ENCODE measurements around the gene TRNT1. TPM values are rescaled to one million over a fixed set of nuclear protein-coding genes. Genes with fewer than 3 reads are reported as not detected.

TRNT1 gene
- total and polyA plus RNA-seq, 4 donors: 27.0 to 45.2 (median 30.5) TPM

- H3K9me3 ChIP-seq (ENCODE audit: control insufficient read depth, insufficient read depth, low read length): peaks cover 6% of the 10 kb centered on the region
- H3K4me3 ChIP-seq (ENCODE audit: low read depth, low read length): no peak overlapping the region
- DNase-seq (ENCODE audit: low read depth in 4 of 6, low spot score in 6 of 6): no peak
- no peaks in the 10 kb centered on the region for H3K4me1 ChIP-seq (ENCODE audit: control insufficient read depth, insufficient read depth, low read length)
- no CpG with 5 or more reads among the region's 1 CpG for WGBS (ENCODE audit: insufficient coverage)
- peaks cover 4% of the 10 kb centered on the region for H3K27me3 ChIP-seq (ENCODE audit: control insufficient read depth, insufficient read depth, low read length)
- no peaks in the 10 kb centered on the region for H3K36me3 ChIP-seq (ENCODE audit: control insufficient read depth, insufficient read depth, low read length)
- no peak overlapping the region for H3K27ac ChIP-seq (ENCODE audit: low read depth, low read length)
These were observed 62.5 kb downstream of the TRNT1 start for GRCh38 chr3:3189102-3189727.

- no peak for DNase-seq (ENCODE audit: low read depth in 4 of 6, low spot score in 6 of 6)
- Histone ChIP-seq H3K36me3 (ENCODE audit: control insufficient read depth, insufficient read depth, low read length) (no peaks in the 10 kb centered on the region), H3K27ac (ENCODE audit: low read depth, low read length) (no peak overlapping the region), H3K4me1 (ENCODE audit: control insufficient read depth, insufficient read depth, low read length) (no peaks in the 10 kb centered on the region), H3K9me3 (ENCODE audit: control insufficient read depth, insufficient read depth, low read length) (peaks cover 6% of the 10 kb centered on the region), H3K4me3 (ENCODE audit: low read depth, low read length) (no peak overlapping the region), H3K27me3 (ENCODE audit: control insufficient read depth, insufficient read depth, low read length) (peaks cover 4% of the 10 kb centered on the region)
- no CpG with 5 or more reads among the region's 1 CpG for WGBS (ENCODE audit: insufficient coverage)
These were observed 63.2 kb downstream of the TRNT1 start for GRCh38 chr3:3189961-3190360.

DNA sequence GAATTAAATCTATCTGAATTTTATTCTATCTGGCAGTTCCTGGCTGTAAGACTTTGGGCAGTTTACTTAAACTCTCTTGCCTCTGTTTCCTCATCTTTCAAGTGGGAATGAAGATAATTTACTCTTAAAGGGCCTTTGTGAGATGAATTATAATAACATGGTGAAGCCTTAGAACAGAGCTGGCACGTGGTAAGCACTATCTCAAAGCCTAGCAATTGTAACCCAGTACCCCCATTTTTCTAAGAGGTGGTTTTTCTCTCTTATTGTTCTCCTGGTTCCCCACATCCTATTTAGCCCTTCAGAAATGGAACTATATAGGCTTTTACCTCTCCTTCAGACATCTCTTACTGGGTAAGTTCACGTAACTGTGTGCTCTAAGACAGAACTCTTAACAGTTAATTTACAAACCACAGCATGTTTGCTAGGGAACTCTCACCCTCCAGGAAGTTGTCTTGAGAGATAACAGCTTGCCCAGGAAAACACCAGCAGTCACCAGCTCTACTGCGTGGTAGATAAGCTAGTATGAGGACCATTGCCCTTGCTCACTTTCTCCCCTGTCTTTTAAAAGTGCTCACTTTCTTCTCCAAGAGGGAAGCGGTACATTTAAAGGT is 65.0 kb downstream of the TRNT1 start:
- Histone ChIP-seq H3K27ac (ENCODE audit: low read depth, low read length) (no peak overlapping the region), H3K9me3 (ENCODE audit: control insufficient read depth, insufficient read depth, low read length) (peaks cover 5% of the 10 kb centered on the region)
- 88% methylated on average over 1 of the region's 4 CpGs for WGBS (ENCODE audit: insufficient coverage)

GRCh38 chr3:3192286-3192675 is 65.5 kb downstream of the TRNT1 start:
- H3K4me3 ChIP-seq (ENCODE audit: low read depth, low read length): no peak overlapping the region
- 56% methylated on average over 2 of the region's 2 CpGs for WGBS (ENCODE audit: insufficient coverage)
- no peak overlapping the region for H3K27ac ChIP-seq (ENCODE audit: low read depth, low read length)
- no peaks in the 10 kb centered on the region for H3K4me1 ChIP-seq (ENCODE audit: control insufficient read depth, insufficient read depth, low read length)
- H3K36me3 ChIP-seq (ENCODE audit: control insufficient read depth, insufficient read depth, low read length): no peaks in the 10 kb centered on the region
- H3K27me3 ChIP-seq (ENCODE audit: control insufficient read depth, insufficient read depth, low read length): peaks cover 4% of the 10 kb centered on the region
- DNase-seq (ENCODE audit: low read depth in 4 of 6, low spot score in 6 of 6): no peak
- peaks cover 1% of the 10 kb centered on the region for H3K9me3 ChIP-seq (ENCODE audit: control insufficient read depth, insufficient read depth, low read length)

More for the DNA sequence above, 65.0 kb downstream of the TRNT1 start:
- peaks cover 4% of the 10 kb centered on the region for H3K27me3 ChIP-seq (ENCODE audit: control insufficient read depth, insufficient read depth, low read length)
- H3K4me3 ChIP-seq (ENCODE audit: low read depth, low read length): no peak overlapping the region
- no peaks in the 10 kb centered on the region for H3K36me3 ChIP-seq (ENCODE audit: control insufficient read depth, insufficient read depth, low read length)
- no peak for DNase-seq (ENCODE audit: low read depth in 4 of 6, low spot score in 6 of 6)
- H3K4me1 ChIP-seq (ENCODE audit: control insufficient read depth, insufficient read depth, low read length): no peaks in the 10 kb centered on the region

DNA sequence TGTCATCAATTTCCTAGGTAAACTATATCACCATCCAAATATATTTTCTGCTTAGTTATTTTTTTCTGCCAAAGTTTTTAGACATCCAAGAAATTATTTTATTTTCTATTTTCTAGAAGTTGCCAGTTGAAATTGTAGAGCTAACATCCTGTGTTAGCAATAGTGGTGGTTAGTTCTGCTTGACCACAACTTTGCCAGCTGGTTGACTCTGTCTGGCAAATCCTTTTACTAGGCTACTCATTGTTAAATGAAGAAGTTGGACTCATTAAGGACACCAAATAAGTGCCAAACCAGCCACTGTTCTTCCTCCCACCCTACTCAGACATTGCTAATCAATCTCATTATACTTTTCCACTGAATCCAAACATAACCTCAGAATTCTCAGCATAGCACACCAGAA is 68.1 kb downstream of the TRNT1 start:
- H3K27ac ChIP-seq (ENCODE audit: low read depth, low read length): no peak overlapping the region
- no peaks in the 10 kb centered on the region for H3K9me3 ChIP-seq (ENCODE audit: control insufficient read depth, insufficient read depth, low read length)
- H3K4me1 ChIP-seq (ENCODE audit: control insufficient read depth, insufficient read depth, low read length): no peaks in the 10 kb centered on the region
- H3K36me3 ChIP-seq (ENCODE audit: control insufficient read depth, insufficient read depth, low read length): no peaks in the 10 kb centered on the region
- H3K4me3 ChIP-seq (ENCODE audit: low read depth, low read length): no peak overlapping the region
- no peak for DNase-seq (ENCODE audit: low read depth in 4 of 6, low spot score in 6 of 6)
- H3K27me3 ChIP-seq (ENCODE audit: control insufficient read depth, insufficient read depth, low read length): peaks cover 4% of the 10 kb centered on the region

- 80% methylated on average over 1 of the region's 6 CpGs for WGBS (ENCODE audit: insufficient coverage)
- peaks cover under 1% of the 10 kb centered on the region for H3K4me1 ChIP-seq (ENCODE audit: control insufficient read depth, insufficient read depth, low read length)
- H3K27ac ChIP-seq (ENCODE audit: low read depth, low read length): no peak overlapping the region
- H3K27me3 ChIP-seq (ENCODE audit: control insufficient read depth, insufficient read depth, low read length): peaks cover 4% of the 10 kb centered on the region
- no peaks in the 10 kb centered on the region for H3K36me3 ChIP-seq (ENCODE audit: control insufficient read depth, insufficient read depth, low read length)
- no peak overlapping the region for H3K4me3 ChIP-seq (ENCODE audit: low read depth, low read length)
- no peaks in the 10 kb centered on the region for H3K9me3 ChIP-seq (ENCODE audit: control insufficient read depth, insufficient read depth, low read length)
- DNase-seq (ENCODE audit: low read depth in 4 of 6, low spot score in 6 of 6): peak in 2 of 6 donors; percentile 27 to 71
These were observed 69.6 kb downstream of the TRNT1 start for GRCh38 chr3:3196148-3196861.

Small RNA genes lying within 50 kb of the gene (small RNA-seq; reads per million reads assigned to genes)
- not detected for gene RF00416 (ENCODE audit: low replicate concordance)

Other genes starting within 250 kb of the TRNT1 start
- gene IL5RA, start 16.6 kb upstream of the TRNT1 start, total RNA-seq: 1 to 10 TPM; 5.7 to 9.4 TPM
- 1 to 10 TPM; 4.3 to 8.1 TPM for gene IL5RA, start 16.6 kb upstream of the TRNT1 start, polyA plus RNA-seq (ENCODE audit: insufficient read length in 2 of 2)
- gene CRBN, start 52.8 kb downstream of the TRNT1 start, total RNA-seq: 100 to 1,000 TPM in 1 of 2 donors, 10 to 100 TPM in 1; 84.3 to 170 TPM
- 10 to 100 TPM; 54.2 to 66.1 TPM for gene CRBN, start 52.8 kb downstream of the TRNT1 start, polyA plus RNA-seq (ENCODE audit: insufficient read length in 2 of 2)

All from spinal cord (tissue), 10 donors.